Measurements from ENCODE around the gene SDHA. TPM values are rescaled to one million over a fixed set of nuclear protein-coding genes. Genes with fewer than 3 reads are reported as not detected.
"Not testable (repeated sequence)": the region's sequence is repeated elsewhere in the genome, so short reads cannot be mapped to it uniquely, and the experiment has no call there.

SDHA gene
- total RNA-seq = 100 to 1,000 TPM; 144 to 150 TPM

GRCh38 chr5:217494-218456 is at the start of gene SDHA, which contains the start of gene CCDC127:
Gene SDHA, plus strand, starts transcription at chr5:218320. Its CDS starts 36 bp downstream, at chr5:218356.
Gene CCDC127, minus strand, starts transcription at chr5:218153. Its CDS starts 1,304 bp downstream, at chr5:216849.
- H3K9me3 Mint-ChIP-seq, H3K27me3 Mint-ChIP-seq: not testable (repeated sequence)
- peak; percentile 97 for DNase-seq
- H3K27ac Mint-ChIP-seq = peak within 1 kb of the TSS; percentile 94
- H3K4me3 Mint-ChIP-seq = peak within 1 kb of the TSS; percentile 90
- POLR2A ChIA-PET = interaction anchor here (1.0 to 3.0 kb wide), 10 partner anchors 27 to 309 kb away, joined by 3 to 28 read pairs (median 5); partner anchors contain the start of genes LRRC14B and PDCD6
- H3K36me3 Mint-ChIP-seq (ENCODE audit: low read depth) = peaks cover 38% of the 10 kb centered on the region
- CTCF ChIA-PET = interaction anchor here (1.0 to 2.0 kb wide), 3 partner anchors 29 to 53 kb away, joined by 3 to 11 read pairs (median 4); partner anchors contain the start of gene PDCD6
- H3K4me1 Mint-ChIP-seq = peaks cover 58% of the 10 kb centered on the region

DNA sequence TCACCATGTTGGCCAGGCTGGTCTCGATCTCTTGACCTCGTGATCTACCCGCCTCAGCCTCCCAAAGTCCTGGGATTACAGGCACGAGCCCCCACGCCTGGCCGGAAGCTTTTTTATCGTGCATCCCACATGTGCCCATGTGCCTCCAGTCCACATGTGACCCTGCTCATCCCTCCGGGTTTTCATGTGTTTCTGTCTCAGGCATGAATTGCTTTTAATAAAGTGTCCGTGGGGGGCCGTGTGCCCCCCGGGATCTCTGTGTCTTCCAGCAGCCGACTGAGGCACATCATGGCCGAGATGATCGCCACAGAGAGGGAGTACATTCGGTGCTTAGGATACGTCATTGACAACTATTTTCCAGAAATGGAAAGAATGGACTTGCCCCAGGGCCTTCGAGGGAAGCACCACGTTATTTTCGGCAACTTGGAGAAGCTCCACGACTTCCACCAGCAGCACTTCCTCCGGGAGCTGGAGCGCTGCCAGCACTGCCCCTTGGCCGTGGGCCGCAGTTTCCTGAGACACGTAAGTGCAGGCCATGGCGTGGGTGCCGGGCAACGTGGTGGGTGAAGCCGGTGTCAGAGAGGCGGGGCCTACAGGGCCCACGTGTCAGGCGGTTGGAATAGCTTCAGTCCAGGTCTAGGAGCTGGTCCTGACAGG is 48.9 kb upstream of the SDHA start:
- Mint-ChIP-seq H3K9me3 (no peaks in the 10 kb centered on the region), H3K27me3 (no peaks in the 10 kb centered on the region), H3K4me3 (no peak overlapping the region), H3K27ac (no peak overlapping the region), H3K36me3 (ENCODE audit: low read depth) (no peaks in the 10 kb centered on the region), H3K4me1 (no peaks in the 10 kb centered on the region)
- POLR2A ChIA-PET = no interaction called here
- CTCF ChIA-PET = no interaction called here
- no peak for DNase-seq

DNA sequence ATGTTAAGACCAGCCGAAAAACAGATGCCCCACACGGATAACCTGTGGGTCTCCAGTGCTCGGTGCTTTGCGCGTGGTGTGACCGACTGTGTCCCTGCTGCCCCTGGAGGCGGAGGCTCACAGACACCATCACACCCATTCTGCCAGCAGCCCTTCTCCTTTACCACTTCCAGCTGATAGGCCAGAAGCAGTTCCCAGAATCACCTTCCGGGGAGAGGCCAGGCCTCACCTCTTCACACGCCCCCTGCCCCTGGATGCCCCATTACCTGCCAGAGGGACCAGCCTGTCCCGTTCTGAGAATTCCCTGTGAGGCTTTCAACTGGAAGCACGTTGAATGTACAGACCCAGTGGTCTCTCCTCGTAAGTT is 48.4 kb upstream of the SDHA start:
- Mint-ChIP-seq H3K4me3 (no peak overlapping the region), H3K27ac (no peak overlapping the region), H3K4me1 (no peaks in the 10 kb centered on the region), H3K27me3 (no peaks in the 10 kb centered on the region), H3K9me3 (no peaks in the 10 kb centered on the region), H3K36me3 (ENCODE audit: low read depth) (no peaks in the 10 kb centered on the region)
- no peak for DNase-seq
- POLR2A ChIA-PET = no interaction called here
- CTCF ChIA-PET = no interaction called here

DNA sequence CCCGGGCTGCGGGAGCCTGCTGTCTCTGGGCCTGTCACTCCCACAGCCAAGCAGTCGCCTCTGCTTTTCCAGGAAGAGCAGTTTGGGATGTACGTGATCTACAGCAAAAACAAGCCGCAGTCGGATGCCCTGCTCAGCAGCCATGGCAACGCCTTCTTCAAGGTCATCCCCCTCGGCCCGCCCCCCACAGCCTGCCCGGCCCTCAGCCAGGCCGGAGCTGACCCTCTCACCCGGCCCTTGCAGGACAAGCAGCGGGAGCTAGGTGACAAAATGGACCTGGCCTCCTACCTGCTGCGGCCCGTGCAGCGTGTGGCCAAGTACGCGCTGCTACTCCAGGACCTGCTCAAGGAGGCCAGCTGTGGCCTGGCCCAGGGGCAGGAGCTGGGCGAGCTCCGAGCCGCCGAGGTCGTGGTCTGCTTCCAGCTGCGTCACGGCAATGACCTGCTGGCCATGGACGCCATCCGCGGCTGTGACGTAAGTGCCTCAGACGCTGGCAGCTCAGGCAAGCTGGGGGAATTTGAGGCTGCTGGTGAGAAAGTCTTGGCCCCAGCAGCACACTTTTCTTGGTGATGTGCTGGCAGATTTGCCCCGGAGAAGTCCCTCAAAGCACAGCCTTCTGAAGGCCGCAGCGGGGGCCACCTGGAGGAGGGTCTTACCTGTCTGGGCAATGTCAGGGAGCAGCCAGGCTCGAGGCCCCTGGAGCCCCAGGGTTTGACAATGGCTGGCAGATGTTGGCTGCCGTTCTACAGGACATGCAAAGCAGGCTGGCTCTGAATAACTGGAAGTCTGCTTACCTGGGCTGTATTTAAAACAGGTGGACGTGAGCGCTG is 46.9 kb upstream of the SDHA start:
- POLR2A ChIA-PET = no interaction called here
- Mint-ChIP-seq H3K27ac (no peak overlapping the region), H3K9me3 (no peaks in the 10 kb centered on the region), H3K27me3 (no peaks in the 10 kb centered on the region), H3K4me3 (no peak overlapping the region), H3K36me3 (ENCODE audit: low read depth) (no peaks in the 10 kb centered on the region), H3K4me1 (no peaks in the 10 kb centered on the region)
- CTCF ChIA-PET = no interaction called here
- no peak for DNase-seq

- H3K4me1 Mint-ChIP-seq = no peaks in the 10 kb centered on the region
- H3K9me3 Mint-ChIP-seq = no peaks in the 10 kb centered on the region
- no peak overlapping the region for H3K27ac Mint-ChIP-seq
- H3K27me3 Mint-ChIP-seq = no peaks in the 10 kb centered on the region
- ChIA-PET CTCF (no interaction called here), POLR2A (no interaction called here)
- no peak for DNase-seq
- H3K4me3 Mint-ChIP-seq = no peak overlapping the region
- no peaks in the 10 kb centered on the region for H3K36me3 Mint-ChIP-seq (ENCODE audit: low read depth)
Observed at GRCh38 chr5:171801-172331, 46.3 kb upstream of the SDHA start.

DNA sequence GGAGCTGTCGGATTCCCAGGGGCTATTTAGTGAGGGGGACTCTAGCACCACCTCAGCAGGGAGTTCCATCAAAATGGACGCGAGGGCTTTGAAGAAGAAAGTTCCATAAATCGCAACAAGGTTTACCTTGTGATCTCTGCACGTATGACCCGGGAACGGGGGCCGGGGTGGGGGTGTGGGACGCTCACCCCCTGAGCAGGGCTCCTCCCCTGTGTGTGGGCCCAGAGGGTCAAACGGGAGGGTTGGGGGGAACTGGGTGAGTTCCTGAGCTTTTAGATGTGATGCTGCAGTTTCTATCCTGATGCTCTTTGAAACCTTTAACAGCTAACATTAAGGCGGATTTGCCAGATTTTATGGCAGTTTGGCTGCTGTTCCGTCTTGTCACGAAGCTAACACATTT is 45.7 kb upstream of the SDHA start:
- POLR2A ChIA-PET = no interaction called here
- Mint-ChIP-seq H3K27ac (no peak overlapping the region), H3K4me1 (no peaks in the 10 kb centered on the region), H3K27me3 (no peaks in the 10 kb centered on the region), H3K36me3 (ENCODE audit: low read depth) (no peaks in the 10 kb centered on the region), H3K4me3 (no peak overlapping the region), H3K9me3 (no peaks in the 10 kb centered on the region)
- CTCF ChIA-PET = no interaction called here
- DNase-seq = no peak

DNA sequence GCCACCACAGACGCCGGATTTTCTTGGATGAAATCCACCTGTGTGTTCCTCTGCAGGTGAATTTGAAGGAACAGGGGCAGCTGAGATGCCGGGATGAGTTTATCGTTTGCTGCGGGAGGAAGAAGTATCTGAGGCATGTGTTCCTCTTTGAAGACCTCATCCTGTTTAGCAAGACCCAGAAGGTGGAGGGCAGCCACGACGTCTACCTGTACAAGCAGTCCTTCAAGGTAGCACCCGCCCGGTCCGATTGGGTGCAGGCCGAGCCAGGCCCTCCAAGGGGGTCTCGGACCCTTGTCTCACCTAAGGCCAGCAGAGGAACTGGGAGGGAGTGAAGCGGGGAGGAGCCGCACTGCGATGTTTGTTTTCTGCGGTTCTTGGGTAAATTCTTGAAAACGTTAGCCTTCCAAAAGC is 45.3 kb upstream of the SDHA start:
- Mint-ChIP-seq H3K4me1 (no peaks in the 10 kb centered on the region), H3K36me3 (ENCODE audit: low read depth) (no peaks in the 10 kb centered on the region), H3K4me3 (no peak overlapping the region), H3K27me3 (no peaks in the 10 kb centered on the region), H3K9me3 (no peaks in the 10 kb centered on the region), H3K27ac (no peak overlapping the region)
- DNase-seq = no peak
- ChIA-PET POLR2A (no interaction called here), CTCF (no interaction called here)

DNA sequence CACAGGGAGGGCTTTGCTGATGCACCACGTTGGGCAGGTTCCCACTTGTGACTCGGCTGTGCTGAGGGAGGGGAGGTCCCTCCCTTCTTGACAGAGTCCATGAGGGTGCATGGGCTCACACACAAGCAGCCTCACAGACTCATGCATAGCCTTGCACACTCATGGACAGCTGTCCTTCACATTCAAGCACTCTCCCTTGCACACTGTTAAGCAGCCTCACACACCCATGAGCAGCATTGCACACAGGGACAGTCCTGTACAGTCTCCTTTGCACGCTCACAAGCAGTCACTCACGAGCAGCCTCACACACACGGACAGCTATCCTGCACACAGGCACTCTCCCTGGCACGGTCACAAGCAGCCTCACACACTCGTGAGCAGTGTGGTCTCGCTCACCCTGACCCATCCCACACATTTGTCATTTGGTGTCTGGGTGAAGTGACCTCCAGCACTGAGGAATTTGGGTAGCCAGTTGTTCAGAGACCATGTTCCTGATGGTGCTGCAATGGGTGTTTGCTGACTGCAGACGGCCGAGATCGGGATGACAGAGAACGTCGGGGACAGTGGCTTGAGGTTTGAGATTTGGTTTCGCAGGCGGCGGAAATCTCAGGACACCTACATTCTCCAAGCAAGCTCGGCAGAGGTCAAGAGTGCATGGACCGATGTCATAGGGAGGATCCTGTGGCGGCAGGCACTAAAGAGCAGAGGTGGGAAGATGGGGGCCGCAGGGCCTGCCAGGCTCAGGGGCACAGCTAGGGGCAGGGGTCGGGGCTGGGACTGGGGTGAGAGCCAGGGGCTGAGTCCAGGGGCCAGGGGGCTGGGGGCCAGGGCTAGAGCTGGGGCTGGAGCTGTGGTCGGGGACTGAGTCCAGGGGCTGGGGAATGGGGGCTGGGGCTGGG is 44.5 kb upstream of the SDHA start:
- no peaks in the 10 kb centered on the region for H3K9me3 Mint-ChIP-seq
- H3K27me3 Mint-ChIP-seq = no peaks in the 10 kb centered on the region
- no peak for DNase-seq
- ChIA-PET POLR2A (no interaction called here), CTCF (no interaction called here)
- no peaks in the 10 kb centered on the region for H3K36me3 Mint-ChIP-seq (ENCODE audit: low read depth)
- no peak overlapping the region for H3K4me3 Mint-ChIP-seq
- no peak overlapping the region for H3K27ac Mint-ChIP-seq
- H3K4me1 Mint-ChIP-seq = no peaks in the 10 kb centered on the region

DNA sequence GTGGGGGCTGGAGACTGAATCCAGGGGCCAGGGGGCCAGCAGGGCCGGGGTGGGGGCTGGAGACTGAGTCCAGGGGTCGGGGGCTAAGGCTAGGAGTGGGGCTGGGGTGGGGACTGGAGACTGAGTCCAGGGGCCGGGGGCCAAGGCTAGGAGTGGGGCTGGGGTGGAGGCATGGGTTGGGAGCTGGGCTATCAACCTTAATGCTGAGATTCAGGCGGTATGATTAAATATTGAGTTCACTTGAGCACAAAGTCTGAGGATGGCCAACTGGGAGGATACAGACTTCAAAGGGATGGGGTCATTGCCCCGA is 43.9 kb upstream of the SDHA start:
- no peak overlapping the region for H3K4me3 Mint-ChIP-seq
- H3K36me3 Mint-ChIP-seq (ENCODE audit: low read depth) = no peaks in the 10 kb centered on the region
- H3K4me1 Mint-ChIP-seq = no peaks in the 10 kb centered on the region
- H3K27me3 Mint-ChIP-seq = peaks cover 2% of the 10 kb centered on the region
- DNase-seq = no peak
- ChIA-PET CTCF (no interaction called here), POLR2A (no interaction called here)
- no peaks in the 10 kb centered on the region for H3K9me3 Mint-ChIP-seq
- no peak overlapping the region for H3K27ac Mint-ChIP-seq

DNA sequence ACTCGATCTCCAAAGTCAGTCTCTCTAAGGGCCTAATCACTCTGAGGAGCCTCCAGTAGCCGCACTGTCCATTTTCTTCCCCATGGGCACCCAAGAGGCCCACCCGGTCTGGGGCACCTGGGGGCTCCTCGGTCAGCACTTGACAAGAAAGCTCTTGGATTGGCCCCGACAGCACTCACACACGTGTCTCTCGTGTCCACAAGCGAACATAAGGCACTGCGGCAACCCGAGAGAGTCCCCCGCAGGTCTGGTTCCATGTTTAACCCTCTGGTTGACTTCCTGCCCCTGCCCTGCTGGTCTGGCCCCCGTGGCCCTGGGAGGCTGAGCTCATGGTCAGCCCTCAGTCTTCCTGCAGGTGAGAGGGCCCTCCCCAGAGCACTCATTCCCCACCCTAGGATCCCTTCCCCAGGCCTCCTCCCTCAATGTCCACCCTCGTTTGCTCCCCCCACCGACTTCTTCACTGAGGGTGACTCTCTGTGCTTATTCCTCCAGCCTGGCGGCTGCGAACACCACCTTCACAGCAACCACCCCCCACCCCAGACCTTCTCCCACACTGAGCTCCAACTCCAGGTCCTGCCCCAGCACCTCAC is 43.1 kb upstream of the SDHA start:
- CTCF ChIA-PET = no interaction called here
- no peak overlapping the region for H3K4me3 Mint-ChIP-seq

GRCh38 chr5:176296-176823 is 41.8 kb upstream of the SDHA start:
- ChIA-PET POLR2A (no interaction called here), CTCF (no interaction called here)
- H3K27me3 Mint-ChIP-seq = peaks cover 5% of the 10 kb centered on the region
- H3K27ac Mint-ChIP-seq = no peak overlapping the region
- H3K4me1 Mint-ChIP-seq = no peaks in the 10 kb centered on the region
- no peaks in the 10 kb centered on the region for H3K9me3 Mint-ChIP-seq
- no peaks in the 10 kb centered on the region for H3K36me3 Mint-ChIP-seq (ENCODE audit: low read depth)
- no peak for DNase-seq
- H3K4me3 Mint-ChIP-seq = no peak overlapping the region

More for the DNA sequence above, 43.1 kb upstream of the SDHA start:
- Mint-ChIP-seq H3K9me3 (no peaks in the 10 kb centered on the region), H3K27ac (no peak overlapping the region), H3K27me3 (peaks cover 5% of the 10 kb centered on the region), H3K36me3 (ENCODE audit: low read depth) (no peaks in the 10 kb centered on the region), H3K4me1 (no peaks in the 10 kb centered on the region)
- no peak for DNase-seq
- POLR2A ChIA-PET = no interaction called here

GRCh38 chr5:178110-178509 is 40.0 kb upstream of the SDHA start:
- CTCF ChIA-PET = interaction anchor here (1.3 kb wide), 1 partner anchor 10 kb away, joined by 8 read pairs; no protein-coding TSS in a partner anchor
- no peak overlapping the region for H3K4me3 Mint-ChIP-seq
- peaks cover 5% of the 10 kb centered on the region for H3K27me3 Mint-ChIP-seq
- no peak for DNase-seq
- no peak overlapping the region for H3K27ac Mint-ChIP-seq
- no peaks in the 10 kb centered on the region for H3K4me1 Mint-ChIP-seq
- H3K36me3 Mint-ChIP-seq (ENCODE audit: low read depth) = no peaks in the 10 kb centered on the region
- H3K9me3 Mint-ChIP-seq = no peaks in the 10 kb centered on the region
- POLR2A ChIA-PET = interaction anchor here (0.6 kb wide), 1 partner anchor 12 kb away, joined by 5 read pairs; no protein-coding TSS in a partner anchor
